Neural cell (in vitro differentiated cells): ENCODE data around the gene TXNDC2. TPM values are rescaled to one million over a fixed set of nuclear protein-coding genes. Genes with fewer than 3 reads are reported as not detected.

Experiments
- H2AFZ ChIP-seq: fragments of 200-600, 300-800 bp; sonication (generic), shearing (Covaris generic); 2 replicates; pipeline ENCODE4 v1.6.0; 2014; ENCODE audit warnings: low read depth, mild to moderate bottlenecking, antibody characterized with exemption, low read length, moderate library complexity
- H3F3A ChIP-seq: fragments of 200-600 bp; shearing (Covaris generic); 2 replicates; pipeline ENCODE4 v1.6.1; 2016; ENCODE audit warnings: mild to moderate bottlenecking, moderate library complexity, mixed read lengths, antibody characterized with exemption, low read length; ENCODE audit not compliant: insufficient read depth, poor library complexity, severe bottlenecking
- H3K27ac ChIP-seq: fragments of 200-600, 300-800 bp; sonication (generic), shearing (Covaris generic); 2 replicates; pipeline ENCODE4 v1.5.1; 2014; ENCODE audit warnings: mild to moderate bottlenecking, low read length, moderate library complexity
- H3K27me3 ChIP-seq: fragments of 300-800, 200-600 bp; sonication (generic), shearing (Covaris generic); 2 replicates; pipeline ENCODE4 v1.6.0; 2014; ENCODE audit warnings: mild to moderate bottlenecking, low read depth, low read length, moderate library complexity; ENCODE audit not compliant: insufficient read depth
- H3K36me3 ChIP-seq: fragments of 300-800, 200-600 bp; sonication (generic), shearing (Covaris generic); 2 replicates; pipeline ENCODE4 v1.5.1; 2014; ENCODE audit warnings: mild to moderate bottlenecking, antibody characterized with exemption, low read length, moderate library complexity; ENCODE audit not compliant: insufficient read depth
- H3K4me2 ChIP-seq: fragments of 300-800, 200-600 bp; sonication (generic), shearing (Covaris generic); 2 replicates; pipeline ENCODE4 v1.6.0; 2014; ENCODE audit warnings: mild to moderate bottlenecking, low read length
- H3K4me3 ChIP-seq: fragments of 300-800, 200-600 bp; sonication (generic), shearing (Covaris generic); 2 replicates; pipeline ENCODE4 v1.5.1; 2014; ENCODE audit warnings: mild to moderate bottlenecking, low read length, moderate library complexity
- H3K79me2 ChIP-seq: fragments of 200-600 bp; shearing (Covaris generic); replicated peaks from 2 replicates; pipeline ENCODE4 v1.6.0; 2014; ENCODE audit warnings: mild to moderate bottlenecking, low read length, moderate library complexity; ENCODE audit not compliant: insufficient read depth
- H3K9ac ChIP-seq: fragments of 300-800, 200-600 bp; sonication (generic), shearing (Covaris generic); 2 replicates; pipeline ENCODE4 v1.6.1; 2016; ENCODE audit warnings: mild to moderate bottlenecking, low read length, mixed read lengths
- H3K9me2 ChIP-seq: fragments of 200-600 bp; shearing (Covaris generic); 2 replicates; pipeline ENCODE4 v1.6.1; 2016; ENCODE audit warnings: mild to moderate bottlenecking, low read length, mixed read lengths; ENCODE audit not compliant: insufficient read depth
- H3K9me3 ChIP-seq: fragments of 200-600, 300-800 bp; sonication (generic), shearing (Covaris generic); 2 replicates; pipeline ENCODE4 v1.6.1; 2016; ENCODE audit warnings: mild to moderate bottlenecking, mixed run types, low read length, moderate library complexity, mixed read lengths
- H4K20me1 ChIP-seq: fragments of 200-600 bp; shearing (Covaris generic); 2 replicates; pipeline ENCODE4 v1.6.1; 2016; ENCODE audit warnings: mild to moderate bottlenecking, mixed run types; ENCODE audit not compliant: insufficient read depth
- CTCF ChIP-seq: fragments of 450-650 bp; IDR thresholded peaks from 2 replicates; pipeline ENCODE4 v1.5.1; 2014; ENCODE audit warnings: antibody characterized with exemption, mild to moderate bottlenecking, moderate library complexity; ENCODE audit not compliant: poor library complexity, severe bottlenecking
- EP300 ChIP-seq: fragments of 450-650 bp; conservative IDR thresholded peaks from 2 replicates; pipeline ENCODE4 v1.6.1; 2014; ENCODE audit warnings: antibody characterized with exemption, mild to moderate bottlenecking, moderate library complexity; ENCODE audit not compliant: poor library complexity, severe bottlenecking
- EZH2 ChIP-seq: fragments of 200-600, 300-800 bp; shearing (Covaris generic), sonication (generic); IDR thresholded peaks from 2 replicates; pipeline ENCODE4 v1.6.1; 2014; ENCODE audit warnings: antibody characterized with exemption, low read length, borderline replicate concordance, mild to moderate bottlenecking; ENCODE audit not compliant: insufficient read depth, poor library complexity, severe bottlenecking
- MXI1 ChIP-seq: fragments of 450-650 bp; conservative IDR thresholded peaks from 2 replicates; pipeline ENCODE4 v1.6.1; 2014; ENCODE audit warnings: antibody characterized with exemption, mild to moderate bottlenecking; ENCODE audit not compliant: poor library complexity, severe bottlenecking
- POLR2AphosphoS5 ChIP-seq: IDR thresholded peaks from 2 replicates; pipeline ENCODE4 v1.6.1; 2012
- RAD21 ChIP-seq: fragments of 450-650 bp; conservative IDR thresholded peaks from 2 replicates; pipeline ENCODE4 v1.6.1; 2014; ENCODE audit warnings: antibody characterized with exemption, mild to moderate bottlenecking, moderate library complexity
- REST ChIP-seq: IDR thresholded peaks from 2 replicates; pipeline ENCODE4 v1.6.1; 2012; ENCODE audit warnings: borderline replicate concordance
- SMC3 ChIP-seq: fragments of 450-650 bp; conservative IDR thresholded peaks from 2 replicates; pipeline ENCODE4 v1.6.1; 2014; ENCODE audit warnings: antibody characterized with exemption, mild to moderate bottlenecking, moderate library complexity; ENCODE audit not compliant: poor library complexity
- TAF1 ChIP-seq: IDR thresholded peaks from 2 replicates; pipeline ENCODE4 v1.6.1; 2012; ENCODE audit warnings: low read depth
- polyA plus RNA-seq: library from polyadenylated mRNA; depleted of rRNA; stranded (reverse); fragments of >200 nt; gene quantifications from 2 replicates; pipeline ENCODE4 v1.2.3, GENCODE V29; 2014

TXNDC2 gene
- polyA plus RNA-seq, 1 donor from 2014 or later = 0.41 TPM

DNA sequence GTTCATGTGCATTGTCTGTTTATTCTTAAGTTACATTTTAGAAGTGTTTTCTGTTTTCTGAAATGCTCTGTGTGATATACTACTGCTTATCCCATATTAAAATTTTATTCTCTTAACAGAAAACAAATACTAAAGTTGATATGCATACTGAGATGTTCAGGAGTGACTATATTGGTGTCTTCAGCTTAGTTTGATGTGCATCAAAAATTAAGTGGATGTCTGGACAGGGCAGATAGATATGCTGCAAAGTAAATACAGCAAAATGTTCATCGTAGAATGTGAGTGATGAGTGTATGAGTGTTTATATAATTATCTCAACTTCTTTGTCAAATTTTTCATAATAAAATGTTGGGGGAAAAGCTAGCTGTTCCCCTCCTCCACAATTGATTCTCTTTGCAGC lies 41.2 kb downstream of the TXNDC2 start:
- peaks cover 18% of the 10 kb centered on the region for H4K20me1 ChIP-seq

DNA sequence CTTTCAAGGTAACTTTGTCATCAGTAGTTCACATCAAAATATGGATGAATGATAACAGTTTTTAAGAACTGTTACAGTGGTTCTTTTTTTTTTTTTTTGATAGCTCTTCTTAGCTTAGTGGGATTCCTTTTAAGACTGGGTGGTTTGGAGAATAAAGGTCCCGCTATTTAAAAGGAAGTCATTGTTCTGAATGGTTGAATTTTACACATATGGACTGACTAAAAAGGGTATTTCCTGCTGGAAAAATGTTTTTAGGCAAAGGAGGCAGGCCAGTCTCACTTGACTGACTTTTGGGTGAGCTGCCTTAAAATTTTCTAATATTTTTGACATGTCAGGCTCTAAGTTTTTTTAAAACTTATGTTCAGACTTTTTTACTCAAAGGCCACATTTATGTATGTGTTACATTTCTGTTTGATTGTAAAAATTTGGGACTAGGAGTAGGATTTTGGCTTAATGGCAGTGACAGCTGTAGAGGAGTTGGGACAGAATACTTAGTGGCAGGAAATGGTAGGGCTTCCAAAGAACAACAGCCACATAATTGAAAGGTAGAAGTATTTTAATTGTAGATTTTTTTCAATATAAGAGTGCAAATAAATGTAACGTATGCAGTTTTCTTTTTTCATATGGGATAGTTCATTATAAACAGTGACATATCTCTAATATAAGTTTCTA lies 41.8 kb downstream of the TXNDC2 start:
- H3K4me2 ChIP-seq = no peak overlapping the region
- no peaks in the 10 kb centered on the region for H3K9me3 ChIP-seq
- H4K20me1 ChIP-seq = peaks cover 15% of the 10 kb centered on the region
- no peaks in the 10 kb centered on the region for H3F3A ChIP-seq
- peaks cover 93% of the 10 kb centered on the region for H3K79me2 ChIP-seq
- H3K36me3 ChIP-seq = no peaks in the 10 kb centered on the region
- no peak overlapping the region for H3K27ac ChIP-seq
- no peaks in the 10 kb centered on the region for H3K27me3 ChIP-seq
- H3K9me2 ChIP-seq = no peaks in the 10 kb centered on the region
- no peak overlapping the region for H3K4me3 ChIP-seq
- no peak overlapping the region for H2AFZ ChIP-seq
- H3K9ac ChIP-seq = no peak overlapping the region
- TF ChIP-seq EZH2 = no peak
- no peak for TF ChIP-seq EP300
- TF ChIP-seq MXI1 = no peak
- TF ChIP-seq SMC3 = no peak
- no peak for TF ChIP-seq RAD21
- TF ChIP-seq REST = no peak

More for the DNA sequence above, 41.2 kb downstream of the TXNDC2 start:
- Histone ChIP-seq H3K4me2 (no peak overlapping the region), H3K9ac (no peak overlapping the region), H3K9me3 (no peaks in the 10 kb centered on the region), H3K79me2 (peaks cover 98% of the 10 kb centered on the region), H2AFZ (no peak overlapping the region), H3F3A (no peaks in the 10 kb centered on the region), H3K9me2 (no peaks in the 10 kb centered on the region), H3K4me3 (no peak overlapping the region), H3K27ac (no peak overlapping the region), H3K36me3 (no peaks in the 10 kb centered on the region), H3K27me3 (no peaks in the 10 kb centered on the region)
- TF ChIP-seq MXI1 (no peak), RAD21 (no peak), TAF1 (no peak), CTCF (no peak), POLR2AphosphoS5 (no peak), EZH2 (no peak), EP300 (no peak), SMC3 (no peak), REST (no peak)
